ENCODE results near the gene CD86.
"Not testable (repeated sequence)": the region's sequence is repeated elsewhere in the genome, so short reads cannot be mapped to it uniquely, and the experiment has no call there.

The CD86 gene

GRCh38 chr3:122151480-122151879 lies 96.3 kb downstream of the CD86 start:
- WGBS, 2 experiments (ENCODE audit: insufficient coverage in 2 of 2): no CpG with 5 or more reads among the region's 2 CpGs
- Histone ChIP-seq H3K36me3 (ENCODE audit: control insufficient read depth, insufficient read depth, low read length) (no peaks in the 10 kb centered on the region), H3K4me1 (ENCODE audit: control insufficient read depth, insufficient read depth, low read length, poor library complexity, severe bottlenecking) (no peaks in the 10 kb centered on the region), H3K4me3 (ENCODE audit: extremely low read depth, insufficient read depth, low read length, poor library complexity, severe bottlenecking) (no peak overlapping the region), H3K9me3 (ENCODE audit: control insufficient read depth, low read length) (peaks cover 6% of the 10 kb centered on the region), H3K27ac (ENCODE audit: low read depth, low read length, severe bottlenecking) (no peak overlapping the region)

GRCh38 chr3:122164983-122165382 lies 109.8 kb downstream of the CD86 start:
- H3K4me3 ChIP-seq (ENCODE audit: extremely low read depth, insufficient read depth, low read length, poor library complexity, severe bottlenecking); H3K27ac ChIP-seq (ENCODE audit: low read depth, low read length, severe bottlenecking); H3K4me1 ChIP-seq (ENCODE audit: control insufficient read depth, insufficient read depth, low read length, poor library complexity, severe bottlenecking); H3K9me3 ChIP-seq (ENCODE audit: control insufficient read depth, low read length); H3K36me3 ChIP-seq (ENCODE audit: control insufficient read depth, insufficient read depth, low read length): not testable (repeated sequence)
- WGBS, 2 experiments (ENCODE audit: insufficient coverage in 2 of 2): no CpG with 5 or more reads among the region's 31 CpGs

GRCh38 chr3:122167630-122168029 lies 112.5 kb downstream of the CD86 start:
- Histone ChIP-seq H3K36me3 (ENCODE audit: control insufficient read depth, insufficient read depth, low read length) (no peaks in the 10 kb centered on the region), H3K4me1 (ENCODE audit: control insufficient read depth, insufficient read depth, low read length, poor library complexity, severe bottlenecking) (no peaks in the 10 kb centered on the region), H3K4me3 (ENCODE audit: extremely low read depth, insufficient read depth, low read length, poor library complexity, severe bottlenecking) (no peak overlapping the region), H3K9me3 (ENCODE audit: control insufficient read depth, low read length) (no peaks in the 10 kb centered on the region), H3K27ac (ENCODE audit: low read depth, low read length, severe bottlenecking) (no peak overlapping the region)

- no peaks in the 10 kb centered on the region for H3K9me3 ChIP-seq (ENCODE audit: control insufficient read depth, low read length)
- H3K4me3 ChIP-seq (ENCODE audit: extremely low read depth, insufficient read depth, low read length, poor library complexity, severe bottlenecking): no peak overlapping the region
- no peaks in the 10 kb centered on the region for H3K4me1 ChIP-seq (ENCODE audit: control insufficient read depth, insufficient read depth, low read length, poor library complexity, severe bottlenecking)
- 83 to 90% methylated on average over 3 of the region's 3 CpGs for WGBS, 2 experiments (ENCODE audit: insufficient coverage in 2 of 2)
- no peak overlapping the region for H3K27ac ChIP-seq (ENCODE audit: low read depth, low read length, severe bottlenecking)
- no peaks in the 10 kb centered on the region for H3K36me3 ChIP-seq (ENCODE audit: control insufficient read depth, insufficient read depth, low read length)
Observed at GRCh38 chr3:122168044-122168443, 112.9 kb downstream of the CD86 start.

GRCh38 chr3:122169911-122170310 lies 114.7 kb downstream of the CD86 start:
- 64 to 68% methylated on average over 2 to 3 of the region's 3 CpGs for WGBS, 2 experiments (ENCODE audit: insufficient coverage in 2 of 2)
- Histone ChIP-seq H3K4me3 (ENCODE audit: extremely low read depth, insufficient read depth, low read length, poor library complexity, severe bottlenecking) (no peak overlapping the region), H3K36me3 (ENCODE audit: control insufficient read depth, insufficient read depth, low read length) (no peaks in the 10 kb centered on the region), H3K27ac (ENCODE audit: low read depth, low read length, severe bottlenecking) (no peak overlapping the region), H3K4me1 (ENCODE audit: control insufficient read depth, insufficient read depth, low read length, poor library complexity, severe bottlenecking) (no peaks in the 10 kb centered on the region), H3K9me3 (ENCODE audit: control insufficient read depth, low read length) (no peaks in the 10 kb centered on the region)
